GM19193 (cell line): ENCODE results near the gene ZNF431.

Experiments used
- POLR2A ChIP-seq: IDR thresholded peaks from 4 replicates; pipeline ENCODE4 v1.6.1; 2011; ENCODE audit not compliant: insufficient read depth, insufficient read length; ENCODE audit errors: extremely low read depth

ZNF431 gene

DNA sequence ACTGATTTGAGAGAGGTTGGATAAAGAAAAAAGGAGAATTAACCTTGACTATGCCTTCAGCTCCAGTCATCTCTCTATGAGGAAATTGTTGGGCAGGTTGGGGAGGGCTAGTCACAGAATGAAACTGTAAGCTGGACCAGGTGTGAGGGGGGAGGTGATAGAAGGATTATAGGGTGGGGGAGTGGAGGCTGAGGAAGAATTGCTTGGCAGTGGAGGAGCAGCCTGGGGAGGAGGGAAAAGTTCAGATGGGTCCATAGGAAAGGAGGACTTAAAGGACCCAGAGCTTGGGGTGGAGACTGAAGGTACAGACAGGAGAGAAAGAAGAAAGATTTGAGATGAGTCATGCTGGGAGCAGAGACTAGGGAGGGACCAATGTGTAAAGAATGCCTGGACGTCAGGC is 8.2 kb upstream of the ZNF431 start:
- no peak for TF ChIP-seq POLR2A

DNA sequence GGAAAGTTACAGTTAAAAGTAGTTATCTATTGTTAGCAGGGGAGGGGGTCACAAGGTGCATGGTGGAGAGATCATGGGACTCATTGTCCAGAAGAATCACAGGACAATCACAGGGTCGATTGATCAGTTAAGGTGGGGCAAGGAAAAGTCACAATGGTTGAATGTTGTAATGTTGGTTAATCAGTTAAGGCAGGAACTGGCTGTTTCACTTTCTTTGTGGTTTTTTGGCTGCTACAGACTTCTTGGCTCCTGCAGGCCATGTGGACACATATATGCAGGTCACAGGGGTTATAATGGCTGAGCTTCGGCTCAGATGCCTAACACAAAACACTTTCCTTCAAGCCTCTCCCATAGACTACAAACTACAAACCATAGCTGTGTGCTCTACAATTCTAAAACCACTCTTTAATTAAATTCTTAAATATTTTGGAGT is 6.9 kb upstream of the ZNF431 start:
- no peak for TF ChIP-seq POLR2A

DNA sequence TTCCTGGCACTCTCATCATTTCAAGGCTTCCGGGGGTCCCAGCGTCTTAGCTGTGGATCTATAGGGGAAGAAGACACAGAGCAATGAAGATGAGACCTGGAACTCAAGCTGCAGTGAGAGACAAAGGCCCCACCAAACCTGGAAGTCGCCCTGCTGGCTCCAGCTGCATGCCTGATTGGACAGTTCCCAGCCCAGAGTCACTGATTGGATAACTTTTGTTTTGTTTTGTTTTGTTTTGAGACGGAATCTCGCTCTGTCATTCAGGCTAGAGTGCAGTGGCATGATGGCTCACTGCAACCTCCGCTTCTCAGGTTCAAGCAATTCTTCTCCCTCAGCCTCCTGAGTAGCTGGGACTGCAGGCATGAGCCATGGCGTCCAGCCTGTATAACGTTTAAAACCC is 6.4 kb upstream of the ZNF431 start:
- TF ChIP-seq POLR2A, result no peak

DNA sequence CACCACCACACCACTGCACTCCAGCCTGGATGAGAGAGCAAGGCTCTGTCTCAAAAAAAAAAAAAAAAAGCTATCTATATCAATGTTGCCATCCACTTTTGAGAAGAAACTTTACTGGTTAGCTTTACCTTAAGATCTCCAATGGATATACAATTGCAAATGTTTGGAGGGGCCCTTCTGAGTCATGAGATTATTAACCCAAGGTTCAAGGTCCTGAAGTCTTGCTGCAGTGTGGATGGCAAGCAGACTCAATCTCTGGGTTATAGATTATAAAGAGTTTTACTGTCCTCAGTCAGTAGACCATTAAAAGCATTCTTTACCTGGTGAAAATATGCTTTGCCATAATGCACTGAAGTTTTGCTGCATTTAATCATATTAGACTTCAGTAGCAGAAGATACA is 3.7 kb upstream of the ZNF431 start:
- no peak for TF ChIP-seq POLR2A

DNA sequence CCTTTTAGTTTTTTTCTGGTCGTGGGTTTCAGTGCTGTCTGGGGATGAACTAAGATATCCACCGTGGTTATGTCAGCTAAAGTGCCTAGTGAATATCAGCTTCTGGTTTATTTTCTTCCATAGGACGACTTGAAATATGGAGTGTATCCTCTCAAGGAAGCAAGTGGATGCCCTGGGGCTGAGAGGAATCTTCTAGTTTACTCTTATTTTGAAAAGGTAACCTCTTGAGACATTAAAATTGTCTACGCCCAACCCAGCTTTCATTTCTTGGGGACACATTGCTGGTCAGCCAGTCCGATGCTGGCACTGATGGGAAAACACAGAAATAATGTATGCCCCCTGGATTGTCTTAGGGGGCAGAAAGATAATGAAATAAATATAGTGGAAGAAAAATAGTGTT is 1.6 kb downstream of the ZNF431 start:
- TF ChIP-seq POLR2A, result no peak

DNA sequence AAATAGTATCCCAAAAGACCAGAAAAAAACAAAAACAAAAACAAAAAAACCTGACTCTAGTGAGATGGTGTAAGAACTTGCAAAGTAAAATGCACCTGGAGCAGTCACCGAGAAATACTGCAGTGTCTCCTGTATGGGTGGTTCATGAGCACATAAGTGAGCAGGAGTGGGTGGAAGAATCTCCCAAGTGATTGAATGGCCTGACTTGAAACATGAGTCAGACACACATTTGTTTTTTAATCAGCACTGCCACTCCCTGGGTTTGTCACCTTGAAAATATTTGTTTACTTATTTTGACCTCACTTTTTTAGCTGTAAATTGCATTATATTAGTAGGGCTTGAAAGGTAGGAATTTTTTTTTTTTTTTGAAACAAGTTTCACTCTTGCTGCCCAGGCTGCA is 2.0 kb downstream of the ZNF431 start:
- TF ChIP-seq POLR2A, result no peak

DNA sequence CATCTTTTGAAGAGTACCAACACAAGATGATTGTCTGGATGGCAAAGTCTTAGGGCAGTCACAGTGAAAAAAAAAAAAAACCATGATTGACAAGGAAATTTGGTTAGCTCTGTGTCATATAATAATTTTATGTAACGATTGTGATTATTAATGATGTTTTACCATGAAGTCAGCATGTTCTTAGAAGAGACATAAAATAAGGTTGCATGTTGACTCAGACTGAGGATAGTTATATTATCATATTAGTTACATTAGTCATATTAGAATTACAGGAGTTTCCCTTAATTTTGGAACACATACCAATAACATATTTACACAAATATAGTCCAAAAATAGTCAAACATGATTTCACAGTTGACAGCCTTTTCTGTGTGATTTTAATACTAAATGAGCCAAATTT is 5.7 kb downstream of the ZNF431 start:
- TF ChIP-seq POLR2A, result no peak

DNA sequence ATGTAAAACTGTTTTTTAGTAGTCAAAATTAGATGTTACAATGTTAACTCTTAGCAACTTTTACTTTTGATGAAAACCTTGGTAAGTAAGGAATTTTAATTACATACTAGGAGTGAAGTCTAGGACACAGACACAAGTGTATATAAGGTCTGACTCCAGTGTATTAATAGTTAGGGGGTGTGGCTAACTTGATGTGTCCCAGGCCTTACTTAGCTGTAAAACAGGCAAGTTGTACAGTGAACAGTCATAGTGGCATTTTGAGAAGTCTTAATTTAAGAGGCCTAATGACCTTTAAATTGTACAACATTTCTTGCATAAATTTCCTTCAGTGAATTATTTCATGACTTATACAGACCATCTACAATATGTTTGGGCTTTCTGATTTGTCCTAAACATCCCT is 6.8 kb downstream of the ZNF431 start:
- TF ChIP-seq POLR2A, result no peak

DNA sequence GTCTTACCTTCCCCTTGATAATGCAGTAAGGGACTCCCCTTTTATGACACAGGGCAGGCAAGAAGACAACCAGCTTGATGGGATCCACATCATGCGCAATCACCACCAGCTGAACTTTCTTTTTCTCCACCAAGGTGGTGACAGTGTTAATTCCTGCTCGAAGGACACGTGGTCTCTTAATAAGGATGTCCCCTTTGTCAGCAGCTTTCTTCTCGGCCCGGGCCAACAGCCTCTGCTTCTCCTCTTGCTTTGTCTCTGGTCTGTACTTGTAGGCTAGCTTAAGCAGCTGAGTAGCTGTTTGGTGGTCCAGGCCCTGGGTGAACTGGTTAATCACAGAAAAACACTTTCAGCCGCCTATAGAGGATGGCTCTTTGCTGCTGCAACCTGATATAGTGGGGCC is 8.0 kb downstream of the ZNF431 start:
- no peak for TF ChIP-seq POLR2A

DNA sequence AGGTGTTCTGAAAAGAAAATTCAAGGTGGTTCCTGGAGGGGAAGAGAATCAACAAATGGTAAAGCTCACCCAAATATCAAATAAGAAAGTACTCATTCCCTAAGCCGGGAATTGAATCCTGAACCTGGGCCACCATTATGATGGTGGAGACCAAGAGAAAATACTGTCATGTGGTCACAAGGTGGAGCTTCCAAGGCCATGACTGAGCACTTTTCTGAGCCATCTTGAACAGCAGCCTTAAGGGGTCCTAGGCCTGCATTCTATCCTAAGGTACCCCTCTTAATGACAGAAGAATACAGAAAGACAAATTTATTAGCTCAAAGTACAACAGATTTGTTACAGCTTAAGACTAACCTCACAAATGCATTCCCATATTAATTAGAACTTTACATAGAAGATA is 9.6 kb downstream of the ZNF431 start:
- no peak for TF ChIP-seq POLR2A

DNA sequence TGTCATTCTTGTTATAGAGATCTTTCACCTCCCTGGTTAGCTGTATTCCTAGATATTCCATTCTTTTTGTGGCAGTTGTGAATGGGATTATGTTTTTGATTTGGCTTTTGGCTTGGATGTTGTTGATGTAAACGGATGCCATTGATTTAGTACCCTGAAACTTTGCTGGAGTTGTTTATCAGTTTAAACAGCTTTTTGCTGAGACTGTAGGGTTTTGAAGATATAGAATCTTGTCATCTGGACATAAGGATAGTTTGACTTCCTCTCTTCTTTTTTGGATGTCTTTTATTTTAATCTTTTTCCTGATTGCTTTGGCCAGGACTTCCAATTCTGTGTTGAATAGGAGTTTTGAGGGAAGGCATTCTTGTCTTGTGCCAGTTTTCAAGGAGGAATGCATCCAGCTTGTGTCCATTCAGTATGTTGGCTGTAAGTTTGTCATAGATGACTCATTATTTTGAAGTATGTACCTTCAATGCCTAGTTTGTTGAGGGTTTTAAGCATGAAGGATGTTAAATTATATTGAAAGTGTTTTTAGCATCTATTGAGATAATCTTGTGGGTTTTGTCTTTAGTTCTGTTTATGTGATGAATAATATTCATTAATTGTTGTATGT is 16.8 kb downstream of the ZNF431 start:
- no peak for TF ChIP-seq POLR2A

DNA sequence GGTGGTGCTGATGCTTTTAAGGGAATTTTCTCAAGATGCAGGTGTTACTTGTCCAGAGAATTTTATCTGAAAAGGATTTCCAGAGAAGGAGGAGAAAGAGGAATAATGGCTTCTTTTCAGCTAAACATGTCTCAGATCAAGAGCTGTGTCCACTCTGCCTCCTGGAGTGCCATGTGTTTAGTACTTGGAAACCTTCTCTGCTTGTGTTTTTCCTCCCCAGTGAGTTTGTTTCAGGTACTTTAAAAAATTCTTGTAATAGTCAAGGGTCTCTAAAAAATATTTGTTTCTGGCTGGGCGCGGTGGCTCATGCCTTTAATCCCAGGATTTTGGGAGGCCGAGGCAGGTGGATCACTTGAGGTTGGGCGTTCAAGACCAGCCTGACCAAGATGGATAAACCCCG is 22.7 kb downstream of the ZNF431 start:
- no peak for TF ChIP-seq POLR2A

DNA sequence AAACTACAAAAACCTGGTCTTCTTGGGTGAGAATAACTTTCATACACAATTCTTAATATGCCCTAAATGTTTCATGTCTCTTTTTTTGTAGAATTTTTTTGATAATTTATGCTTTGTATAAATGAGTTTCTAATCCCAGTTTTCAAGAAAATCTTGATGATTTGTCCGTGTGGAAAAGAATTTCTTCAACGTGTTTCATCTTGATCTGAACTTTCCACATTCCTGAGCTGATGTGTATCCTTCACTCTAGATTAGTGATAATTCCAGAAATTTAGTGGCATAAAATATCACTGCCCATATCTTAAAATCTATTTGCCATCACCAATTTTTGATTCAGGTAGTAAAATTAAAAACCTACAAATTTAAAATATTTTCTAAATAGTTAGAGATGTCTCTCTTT is 24.6 kb downstream of the ZNF431 start:
- no peak for TF ChIP-seq POLR2A

DNA sequence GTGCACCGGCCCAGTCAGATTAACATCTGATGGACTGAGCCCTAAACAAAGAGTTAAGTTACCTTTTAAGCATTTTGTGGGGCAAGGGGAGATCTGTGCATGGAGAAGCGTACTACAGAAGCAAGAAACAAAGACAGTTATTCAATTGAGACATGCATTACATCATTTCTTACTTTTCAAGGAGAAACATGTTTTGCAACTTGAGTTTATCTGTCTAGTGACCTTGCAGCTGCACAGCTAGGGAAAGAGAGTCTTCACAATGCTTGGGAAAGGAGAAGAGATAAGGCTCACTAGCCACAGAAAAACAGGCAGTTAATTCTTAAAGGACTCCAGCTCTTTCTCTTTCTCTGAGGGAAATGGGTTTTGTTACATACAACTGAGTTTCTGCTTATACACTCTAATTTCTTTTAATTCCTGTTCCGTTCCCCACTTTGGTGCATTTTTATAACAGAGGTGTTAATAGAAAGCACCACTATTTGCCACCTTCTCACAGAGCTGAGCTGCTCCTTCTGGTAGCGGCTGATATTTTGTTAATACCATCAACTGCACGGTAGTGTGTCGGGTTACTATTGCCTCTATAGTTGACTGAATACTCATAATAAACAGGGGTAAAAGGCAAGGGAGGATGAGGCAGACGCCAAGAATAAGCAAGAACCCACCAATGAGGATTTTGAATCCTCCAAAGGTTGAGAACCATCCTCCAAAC is 55.9 kb downstream of the ZNF431 start:
- no peak for TF ChIP-seq POLR2A

DNA sequence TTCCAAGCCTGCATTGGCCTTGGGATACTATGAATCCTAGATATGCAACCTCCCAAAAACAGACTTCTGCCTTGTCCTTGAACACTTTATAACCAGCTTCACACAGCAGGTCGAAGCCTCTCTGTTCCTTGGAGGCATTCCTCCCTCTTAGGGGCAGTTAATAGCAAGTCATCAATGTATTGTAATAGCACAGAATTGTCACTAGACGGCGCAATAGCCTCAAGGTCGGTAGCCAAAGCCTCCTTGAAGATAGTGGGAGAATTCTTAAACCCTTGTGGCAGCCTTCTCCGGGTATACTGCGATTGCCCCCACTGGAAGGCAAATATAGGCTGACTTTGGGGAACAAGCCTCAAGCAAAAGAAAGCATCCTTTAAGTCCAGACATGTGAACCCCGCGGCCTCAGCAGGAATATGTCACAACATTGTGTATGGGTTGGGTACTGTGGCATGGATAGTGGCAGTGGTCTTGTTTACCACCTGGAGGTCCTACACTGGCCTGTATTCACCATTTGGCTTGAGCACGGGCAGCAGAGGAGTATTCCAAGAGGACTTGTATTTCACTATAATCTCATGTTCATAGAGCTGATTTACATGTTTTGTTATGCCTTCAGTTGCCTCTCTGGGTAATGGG is 61.1 kb downstream of the ZNF431 start:
- TF ChIP-seq POLR2A, result no peak

DNA sequence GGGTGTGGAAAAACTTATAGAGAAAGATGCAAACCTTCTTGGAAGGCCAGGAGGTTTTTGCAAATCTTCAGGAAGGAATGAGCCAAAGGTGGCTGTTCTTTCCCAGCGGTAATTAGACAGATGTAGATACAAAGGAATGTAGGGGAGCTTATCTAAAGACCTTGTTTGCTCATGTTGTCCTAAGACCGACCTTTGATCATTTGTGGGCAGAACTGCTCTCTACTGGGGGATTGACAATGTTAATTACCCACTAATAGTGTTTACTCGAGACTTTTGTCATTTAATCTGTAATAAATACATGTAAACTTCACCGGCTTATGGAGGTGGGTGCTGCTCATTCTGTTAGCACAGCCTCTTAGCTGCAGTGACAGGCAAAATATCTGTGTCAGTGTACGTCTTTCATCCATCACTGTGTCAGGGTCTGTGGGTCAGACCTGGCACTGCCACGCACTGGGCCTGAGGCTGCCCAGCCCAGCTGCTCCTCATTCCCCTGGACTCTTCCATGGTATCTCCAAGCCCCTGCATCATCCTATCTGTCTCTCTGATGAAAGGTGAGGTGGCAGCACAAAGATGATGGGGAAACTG is 68.3 kb downstream of the ZNF431 start:
- TF ChIP-seq POLR2A, result no peak
